COLO668 (cell line): Measurements from ENCODE around the gene PRIM2.
"Not testable (repeated sequence)": the region's sequence is repeated elsewhere in the genome, so short reads cannot be mapped to it uniquely, and the experiment has no call there.

ENCODE experiments used
- DNase-seq: peaks from one replicate; lab custom pipeline; 2025; ENCODE audit not compliant: unreplicated experiment; lab: John Stamatoyannopoulos, UW

PRIM2 gene

GRCh38 chr6:57444787-57445186 is 127.4 kb downstream of the PRIM2 start:
- DNase-seq = not testable (repeated sequence)

GRCh38 chr6:57445379-57445778 is 127.9 kb downstream of the PRIM2 start:
- not testable (repeated sequence) for DNase-seq

- not testable (repeated sequence) for DNase-seq
These were observed 128.5 kb downstream of the PRIM2 start for GRCh38 chr6:57445790-57446468.

- DNase-seq = not testable (repeated sequence)
These were observed 132.2 kb downstream of the PRIM2 start for GRCh38 chr6:57449496-57450066.

- not testable (repeated sequence) for DNase-seq
These were observed 142.4 kb downstream of the PRIM2 start for GRCh38 chr6:57459781-57460180.

- DNase-seq = not testable (repeated sequence)
These were observed 143.6 kb downstream of the PRIM2 start for GRCh38 chr6:57461022-57461421.

- DNase-seq = not testable (repeated sequence)
These were observed 146.4 kb downstream of the PRIM2 start for GRCh38 chr6:57463809-57464208.

- not testable (repeated sequence) for DNase-seq
These were observed 148.5 kb downstream of the PRIM2 start for GRCh38 chr6:57465968-57466367.

GRCh38 chr6:57469072-57469471 is 151.6 kb downstream of the PRIM2 start:
- no peak for DNase-seq

GRCh38 chr6:57470148-57470547 is 152.7 kb downstream of the PRIM2 start:
- not testable (repeated sequence) for DNase-seq

GRCh38 chr6:57471314-57471864 is 154.0 kb downstream of the PRIM2 start:
- DNase-seq = not testable (repeated sequence)

- DNase-seq = not testable (repeated sequence)
These were observed 155.5 kb downstream of the PRIM2 start for GRCh38 chr6:57472861-57473362.

- DNase-seq = not testable (repeated sequence)
These were observed 157.5 kb downstream of the PRIM2 start for GRCh38 chr6:57474862-57475475.

GRCh38 chr6:57475656-57476055 is 158.2 kb downstream of the PRIM2 start:
- not testable (repeated sequence) for DNase-seq

- not testable (repeated sequence) for DNase-seq
These were observed 162.8 kb downstream of the PRIM2 start for GRCh38 chr6:57480194-57480593.

GRCh38 chr6:57481121-57481520 is 163.7 kb downstream of the PRIM2 start:
- not testable (repeated sequence) for DNase-seq

- not testable (repeated sequence) for DNase-seq
These were observed 165.0 kb downstream of the PRIM2 start for GRCh38 chr6:57482471-57482870.

GRCh38 chr6:57486494-57487081 is 169.2 kb downstream of the PRIM2 start:
- not testable (repeated sequence) for DNase-seq

GRCh38 chr6:57488551-57488950 is 171.1 kb downstream of the PRIM2 start:
- DNase-seq = not testable (repeated sequence)

GRCh38 chr6:57489887-57490286 is 172.5 kb downstream of the PRIM2 start:
- not testable (repeated sequence) for DNase-seq

- DNase-seq = not testable (repeated sequence)
These were observed 174.4 kb downstream of the PRIM2 start for GRCh38 chr6:57491795-57492194.
